ENCODE data around the gene RPP40.

Gene RPP40

GRCh38 chr6:4964675-4965561 lies 38.9 kb downstream of the RPP40 start:
- no peaks in the 10 kb centered on the region for H3K36me3 ChIP-seq (ENCODE audit: control insufficient read depth, insufficient read depth, low read length)
- H3K27me3 ChIP-seq (ENCODE audit: control insufficient read depth, insufficient read depth, low read length), result peaks cover 8% of the 10 kb centered on the region
- H3K4me1 ChIP-seq (ENCODE audit: control insufficient read depth, insufficient read depth, low read length), result no peaks in the 10 kb centered on the region
- no peak overlapping the region for H3K9ac ChIP-seq (ENCODE audit: low read length)
- no peak overlapping the region for H3K4me3 ChIP-seq (ENCODE audit: low read length)
- H3K9me3 ChIP-seq (ENCODE audit: control insufficient read depth, low read length), result no peaks in the 10 kb centered on the region

GRCh38 chr6:4962905-4963304 lies 40.9 kb downstream of the RPP40 start:
- Histone ChIP-seq H3K9me3 (ENCODE audit: control insufficient read depth, low read length) (no peaks in the 10 kb centered on the region), H3K36me3 (ENCODE audit: control insufficient read depth, insufficient read depth, low read length) (no peaks in the 10 kb centered on the region), H3K4me1 (ENCODE audit: control insufficient read depth, insufficient read depth, low read length) (no peaks in the 10 kb centered on the region), H3K27me3 (ENCODE audit: control insufficient read depth, insufficient read depth, low read length) (peaks cover 8% of the 10 kb centered on the region), H3K9ac (ENCODE audit: low read length) (no peak overlapping the region), H3K4me3 (ENCODE audit: low read length) (no peak overlapping the region)

DNA sequence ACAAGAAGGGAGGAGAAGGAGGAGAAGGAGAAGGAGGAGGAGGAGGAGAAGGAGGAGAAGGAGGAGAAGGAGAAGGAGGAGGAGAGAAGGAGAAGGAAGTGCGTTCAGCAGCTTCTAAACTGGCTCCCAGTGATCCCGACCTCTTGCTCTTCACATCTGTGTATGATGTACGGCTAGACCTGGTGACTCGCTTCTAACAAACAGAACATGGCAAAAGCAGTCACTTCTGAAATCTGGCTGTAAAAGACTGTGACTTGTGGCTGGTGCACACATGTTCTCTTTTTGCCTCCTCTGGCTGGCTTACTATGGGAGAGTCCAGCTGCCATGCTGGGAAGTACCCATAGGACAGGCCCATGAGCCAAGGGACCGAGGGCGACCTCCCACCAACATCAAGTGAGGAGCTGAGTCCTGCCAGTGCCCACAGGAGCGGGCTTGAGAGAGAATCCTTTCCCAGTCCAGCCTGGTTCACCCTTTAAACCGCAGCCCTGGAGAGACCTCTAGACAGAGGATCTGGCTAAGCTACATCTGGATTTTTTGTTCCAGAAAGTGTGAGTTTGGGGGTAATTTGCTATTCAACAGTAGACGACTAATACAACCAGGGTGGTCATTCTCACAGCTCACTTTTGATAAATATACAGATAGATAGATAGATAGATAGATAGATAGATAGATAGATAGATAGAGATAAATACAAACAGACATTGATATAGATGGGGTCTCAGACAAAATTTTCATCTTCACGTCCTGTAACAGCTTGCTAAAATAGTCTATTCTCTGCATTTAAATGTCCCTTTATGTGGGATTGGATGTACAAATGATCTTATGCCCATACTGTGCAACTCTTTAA lies 42.3 kb downstream of the RPP40 start:
- no peaks in the 10 kb centered on the region for H3K36me3 ChIP-seq (ENCODE audit: control insufficient read depth, insufficient read depth, low read length)
- peaks cover 8% of the 10 kb centered on the region for H3K27me3 ChIP-seq (ENCODE audit: control insufficient read depth, insufficient read depth, low read length)
- H3K9ac ChIP-seq (ENCODE audit: low read length), result no peak overlapping the region
- no peaks in the 10 kb centered on the region for H3K4me1 ChIP-seq (ENCODE audit: control insufficient read depth, insufficient read depth, low read length)
- H3K9me3 ChIP-seq (ENCODE audit: control insufficient read depth, low read length), result no peaks in the 10 kb centered on the region
- no peak overlapping the region for H3K4me3 ChIP-seq (ENCODE audit: low read length)

- Histone ChIP-seq H3K4me1 (ENCODE audit: control insufficient read depth, insufficient read depth, low read length) (no peaks in the 10 kb centered on the region), H3K9me3 (ENCODE audit: control insufficient read depth, low read length) (no peaks in the 10 kb centered on the region), H3K9ac (ENCODE audit: low read length) (no peak overlapping the region), H3K4me3 (ENCODE audit: low read length) (no peak overlapping the region), H3K36me3 (ENCODE audit: control insufficient read depth, insufficient read depth, low read length) (peaks cover 5% of the 10 kb centered on the region), H3K27me3 (ENCODE audit: control insufficient read depth, insufficient read depth, low read length) (peaks cover 4% of the 10 kb centered on the region)
These were observed 45.2 kb downstream of the RPP40 start for GRCh38 chr6:4958624-4959023.

GRCh38 chr6:4957521-4958231 lies 46.2 kb downstream of the RPP40 start:
- Histone ChIP-seq H3K9me3 (ENCODE audit: control insufficient read depth, low read length) (no peaks in the 10 kb centered on the region), H3K9ac (ENCODE audit: low read length) (no peak overlapping the region), H3K36me3 (ENCODE audit: control insufficient read depth, insufficient read depth, low read length) (peaks cover 5% of the 10 kb centered on the region), H3K4me3 (ENCODE audit: low read length) (no peak overlapping the region), H3K4me1 (ENCODE audit: control insufficient read depth, insufficient read depth, low read length) (no peaks in the 10 kb centered on the region), H3K27me3 (ENCODE audit: control insufficient read depth, insufficient read depth, low read length) (peaks cover 4% of the 10 kb centered on the region)

DNA sequence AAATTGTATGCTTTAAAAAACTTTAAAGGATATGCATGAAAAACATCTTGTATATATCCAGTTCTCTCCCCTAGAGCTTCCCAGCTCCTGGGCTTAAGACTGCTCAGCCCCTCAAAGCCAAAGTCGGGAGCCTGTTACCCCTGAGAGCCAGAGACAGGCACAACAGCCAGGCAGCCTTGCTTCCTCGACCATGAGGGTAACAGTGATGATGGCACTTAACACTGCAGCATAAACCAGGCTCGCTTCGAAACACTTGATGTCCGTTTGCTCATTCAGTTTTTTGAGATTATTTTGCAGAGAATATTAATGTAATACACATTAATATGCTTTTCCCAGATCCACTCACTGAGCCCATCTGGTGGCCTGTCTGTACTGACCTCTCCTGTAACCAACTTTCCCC lies 47.2 kb downstream of the RPP40 start:
- no peaks in the 10 kb centered on the region for H3K4me1 ChIP-seq (ENCODE audit: control insufficient read depth, insufficient read depth, low read length)

DNA sequence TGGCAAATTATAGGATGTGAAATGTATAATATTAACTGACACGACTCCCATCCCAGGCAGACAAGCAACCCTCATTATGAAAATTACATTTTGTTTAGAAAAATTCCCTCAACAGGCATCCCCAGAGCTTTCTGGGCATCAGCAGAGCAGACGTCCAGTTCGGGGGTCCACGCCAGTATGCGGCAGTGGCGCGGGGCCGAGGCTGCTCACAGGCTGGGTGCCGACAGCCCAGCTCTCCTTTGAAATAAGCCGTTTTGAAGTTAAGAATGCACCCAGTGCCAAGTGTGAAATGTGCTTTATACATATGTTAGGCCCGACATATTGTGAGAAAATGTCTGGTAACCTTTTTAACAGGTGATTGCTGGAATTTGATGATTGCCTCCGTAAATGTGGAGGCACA lies 50.4 kb downstream of the RPP40 start:
- H3K9me3 ChIP-seq (ENCODE audit: control insufficient read depth, low read length), result no peaks in the 10 kb centered on the region
- H3K27me3 ChIP-seq (ENCODE audit: control insufficient read depth, insufficient read depth, low read length), result no peaks in the 10 kb centered on the region
- H3K9ac ChIP-seq (ENCODE audit: low read length), result no peak overlapping the region
- H3K36me3 ChIP-seq (ENCODE audit: control insufficient read depth, insufficient read depth, low read length), result peaks cover 5% of the 10 kb centered on the region
- no peaks in the 10 kb centered on the region for H3K4me1 ChIP-seq (ENCODE audit: control insufficient read depth, insufficient read depth, low read length)
- no peak overlapping the region for H3K4me3 ChIP-seq (ENCODE audit: low read length)

More for the DNA sequence above, 47.2 kb downstream of the RPP40 start:
- Histone ChIP-seq H3K9me3 (ENCODE audit: control insufficient read depth, low read length) (no peaks in the 10 kb centered on the region), H3K36me3 (ENCODE audit: control insufficient read depth, insufficient read depth, low read length) (peaks cover 5% of the 10 kb centered on the region), H3K27me3 (ENCODE audit: control insufficient read depth, insufficient read depth, low read length) (peaks cover 3% of the 10 kb centered on the region), H3K4me3 (ENCODE audit: low read length) (no peak overlapping the region), H3K9ac (ENCODE audit: low read length) (no peak overlapping the region)

DNA sequence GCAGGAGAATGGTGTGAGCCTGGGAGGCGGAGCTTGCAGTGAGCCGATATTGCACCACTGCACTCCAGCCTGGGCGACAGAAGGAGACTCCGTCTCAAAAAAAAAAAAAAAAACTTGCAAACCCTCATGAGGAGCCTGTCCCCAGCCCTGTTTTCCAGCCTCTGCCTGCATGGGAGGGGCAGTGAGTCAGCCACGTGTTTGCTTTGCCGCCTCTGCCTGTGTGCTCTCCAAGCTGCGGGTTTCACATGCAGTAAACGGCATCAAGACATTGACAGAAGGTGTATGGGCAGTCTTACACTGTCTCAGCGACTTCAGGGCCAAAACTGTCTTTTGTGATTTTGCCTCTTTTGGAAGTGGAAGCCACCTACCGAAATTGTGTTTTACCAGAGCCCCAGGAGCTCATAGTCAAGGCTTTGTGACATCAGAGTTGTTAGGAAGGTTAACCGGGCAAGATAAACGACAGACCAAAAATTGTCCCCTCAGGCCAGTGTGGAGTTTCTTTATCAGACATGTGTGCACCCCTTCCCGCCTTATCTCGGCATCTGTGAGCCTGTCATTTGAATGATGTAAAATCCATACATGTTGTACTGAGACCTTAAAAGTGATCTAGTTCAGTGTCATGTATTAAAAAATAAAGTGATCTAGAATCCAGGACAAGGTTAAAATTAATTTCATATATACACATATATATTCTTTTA lies 52.9 kb downstream of the RPP40 start:
- no peak overlapping the region for H3K4me3 ChIP-seq (ENCODE audit: low read length)
- H3K9ac ChIP-seq (ENCODE audit: low read length), result no peak overlapping the region
- peaks cover 5% of the 10 kb centered on the region for H3K36me3 ChIP-seq (ENCODE audit: control insufficient read depth, insufficient read depth, low read length)
- H3K27me3 ChIP-seq (ENCODE audit: control insufficient read depth, insufficient read depth, low read length), result no peaks in the 10 kb centered on the region
- no peaks in the 10 kb centered on the region for H3K4me1 ChIP-seq (ENCODE audit: control insufficient read depth, insufficient read depth, low read length)
- H3K9me3 ChIP-seq (ENCODE audit: control insufficient read depth, low read length), result no peaks in the 10 kb centered on the region

DNA sequence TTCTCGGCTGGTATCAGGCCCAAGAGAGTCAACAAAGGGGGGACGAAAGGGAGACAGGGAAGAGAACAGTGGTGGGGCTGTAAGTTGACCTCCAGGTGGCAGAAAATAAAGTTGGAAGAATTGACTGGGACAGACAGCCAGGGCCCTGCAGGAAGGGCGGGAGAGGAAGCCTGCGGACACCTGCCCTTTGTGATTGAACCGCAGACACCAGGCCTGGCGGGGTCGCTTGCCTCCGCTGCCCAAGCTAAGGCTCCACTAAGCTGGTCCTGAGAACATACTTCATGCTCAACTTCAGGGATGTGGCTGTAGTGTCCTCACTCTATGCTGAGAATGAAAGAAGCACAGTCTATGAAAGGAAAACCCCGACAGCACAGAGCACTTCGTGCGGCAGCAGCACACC lies 53.8 kb downstream of the RPP40 start:
- H3K9me3 ChIP-seq (ENCODE audit: control insufficient read depth, low read length), result no peaks in the 10 kb centered on the region
- peaks cover 5% of the 10 kb centered on the region for H3K36me3 ChIP-seq (ENCODE audit: control insufficient read depth, insufficient read depth, low read length)
- H3K27me3 ChIP-seq (ENCODE audit: control insufficient read depth, insufficient read depth, low read length), result no peaks in the 10 kb centered on the region
- no peaks in the 10 kb centered on the region for H3K4me1 ChIP-seq (ENCODE audit: control insufficient read depth, insufficient read depth, low read length)
- H3K9ac ChIP-seq (ENCODE audit: low read length), result no peak overlapping the region
- no peak overlapping the region for H3K4me3 ChIP-seq (ENCODE audit: low read length)

DNA sequence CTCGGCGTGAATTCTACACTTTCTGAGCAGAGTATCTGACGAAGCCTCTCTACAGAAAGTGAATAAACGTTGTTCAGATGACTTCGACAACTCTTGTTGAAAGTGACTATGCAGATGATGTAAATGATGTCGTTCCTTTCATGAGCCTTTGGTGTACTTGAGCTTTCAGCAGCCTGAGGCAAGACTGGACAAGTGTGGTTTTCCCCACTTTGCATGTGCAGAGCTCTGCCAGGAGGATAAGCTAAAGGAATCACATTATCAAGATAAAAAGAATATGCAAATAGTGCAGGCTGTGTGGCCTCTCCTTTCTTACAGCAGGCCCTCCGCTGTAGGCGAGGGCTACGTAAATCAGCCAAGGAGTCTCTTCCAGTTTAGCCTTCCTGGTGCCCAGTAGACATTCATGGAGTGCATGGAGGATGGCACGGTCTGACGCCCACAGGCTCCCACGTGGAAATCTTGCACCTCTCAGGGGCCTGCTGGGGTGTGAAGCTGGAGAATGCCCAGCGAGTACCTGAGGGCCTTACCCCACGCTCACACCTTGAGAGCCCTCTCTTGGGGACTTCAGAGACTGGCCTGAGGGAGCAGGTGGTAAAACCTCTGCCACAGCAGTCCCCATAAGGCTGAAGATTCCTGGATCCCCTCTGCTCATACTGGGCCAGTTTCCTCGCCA lies 54.9 kb downstream of the RPP40 start:
- Histone ChIP-seq H3K4me3 (ENCODE audit: low read length) (no peak overlapping the region), H3K27me3 (ENCODE audit: control insufficient read depth, insufficient read depth, low read length) (no peaks in the 10 kb centered on the region), H3K9ac (ENCODE audit: low read length) (no peak overlapping the region), H3K36me3 (ENCODE audit: control insufficient read depth, insufficient read depth, low read length) (peaks cover 3% of the 10 kb centered on the region), H3K9me3 (ENCODE audit: control insufficient read depth, low read length) (no peaks in the 10 kb centered on the region), H3K4me1 (ENCODE audit: control insufficient read depth, insufficient read depth, low read length) (no peaks in the 10 kb centered on the region)

- Histone ChIP-seq H3K27me3 (ENCODE audit: control insufficient read depth, insufficient read depth, low read length) (no peaks in the 10 kb centered on the region), H3K4me3 (ENCODE audit: low read length) (no peak overlapping the region), H3K9ac (ENCODE audit: low read length) (no peak overlapping the region), H3K4me1 (ENCODE audit: control insufficient read depth, insufficient read depth, low read length) (peaks cover under 1% of the 10 kb centered on the region), H3K36me3 (ENCODE audit: control insufficient read depth, insufficient read depth, low read length) (no peaks in the 10 kb centered on the region), H3K9me3 (ENCODE audit: control insufficient read depth, low read length) (no peaks in the 10 kb centered on the region)
These were observed 56.1 kb downstream of the RPP40 start for GRCh38 chr6:4947716-4948115.
